GM10248 (cell line): ENCODE results near the gene SIAH2.

Experiments
- CTCF ChIA-PET: fragments of 300-600 bp; sonication (Branson Sonifier 250); formaldehyde crosslinking; extraction: SDS; loops from one replicate; lab custom pipeline; 2021; ENCODE audit warnings: antibody characterized with exemption; lab: Yijun Ruan, JAX
- POLR2A ChIA-PET: fragments of 350-650 bp; sonication (Branson Sonifier 250); formaldehyde crosslinking; extraction: SDS; loops from one replicate; lab custom pipeline; 2020; ENCODE audit warnings: antibody characterized with exemption; lab: Yijun Ruan, JAX
- DNase-seq: peaks from one replicate; pipeline ENCODE4 v3.0.0; 2012; ENCODE audit errors: extremely low spot score
- CTCF ChIP-seq: IDR thresholded peaks from 2 replicates; pipeline ENCODE4 v1.5.1; 2012; ENCODE audit warnings: mild to moderate bottlenecking, low read depth; ENCODE audit errors: extremely low read depth, missing control alignments, control extremely low read depth

Gene SIAH2

GRCh38 chr3:150739200-150739863 lies 23.6 kb downstream of the SIAH2 start:
- POLR2A ChIA-PET = no interaction called here
- CTCF ChIA-PET = no interaction called here
- TF ChIP-seq CTCF = no peak
- peak; percentile 31 for DNase-seq

- ChIA-PET POLR2A (interaction anchor here (1.0 kb wide), 1 partner anchor 23 kb away, joined by 3 read pairs; no protein-coding TSS in a partner anchor), CTCF (interaction anchor here (0.9 to 5.6 kb wide), 5 partner anchors 10 to 35 kb away, joined by 3 to 33 read pairs (median 3); partner anchors contain the start of genes ERICH6 and SIAH2)
- TF ChIP-seq CTCF = no peak
- DNase-seq = no peak
These were observed 24.3 kb downstream of the SIAH2 start for GRCh38 chr3:150738688-150739087.

GRCh38 chr3:150737874-150738679 lies 24.9 kb downstream of the SIAH2 start:
- POLR2A ChIA-PET = interaction anchor here (1.0 kb wide), 1 partner anchor 24 kb away, joined by 3 read pairs; no protein-coding TSS in a partner anchor
- no peak for DNase-seq
- CTCF ChIA-PET = interaction anchor here (0.9 to 5.6 kb wide), 5 partner anchors 9 to 34 kb away, joined by 3 to 33 read pairs (median 3); partner anchors contain the start of genes ERICH6 and SIAH2
- no peak for TF ChIP-seq CTCF

GRCh38 chr3:150736903-150737832 lies 25.8 kb downstream of the SIAH2 start:
- CTCF ChIA-PET = interaction anchor here (2.1 to 5.6 kb wide), 2 partner anchors 16 to 26 kb away, joined by 19 to 33 read pairs; partner anchors contain the start of gene SIAH2
- TF ChIP-seq CTCF = no peak
- POLR2A ChIA-PET = no interaction called here
- DNase-seq = no peak

GRCh38 chr3:150736316-150736719 lies 26.7 kb downstream of the SIAH2 start:
- TF ChIP-seq CTCF = no peak
- CTCF ChIA-PET = interaction anchor here (1.1 to 5.6 kb wide), 3 partner anchors 15 to 207 kb away, joined by 3 to 33 read pairs (median 12); partner anchors contain the start of gene SIAH2
- POLR2A ChIA-PET = no interaction called here
- DNase-seq = no peak
